ENCODE measurements around the gene COMMD7.

COMMD7 gene

DNA sequence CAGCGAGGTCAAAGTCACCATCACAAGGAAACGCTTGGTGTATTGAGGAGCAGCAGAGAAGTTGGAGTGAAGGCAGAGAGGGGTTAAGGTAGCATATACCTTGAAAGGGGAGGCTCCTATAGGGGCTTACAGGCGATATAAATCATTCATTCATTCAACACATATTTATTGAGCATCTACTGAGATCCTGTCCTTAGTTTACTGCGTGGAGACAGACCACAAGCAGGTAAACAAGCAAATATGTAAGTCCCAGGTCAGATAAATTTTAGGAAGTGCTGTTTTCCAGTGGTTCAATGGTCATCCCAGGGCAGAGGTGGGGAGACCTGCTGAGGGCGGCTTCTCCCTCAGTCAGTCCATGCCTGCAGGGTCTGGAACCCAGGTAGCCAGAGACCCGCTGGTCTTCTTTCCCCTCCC, 18.2 kb upstream of the COMMD7 start:
- ATAC-seq = no peak
- TF ChIP-seq ZNF70 (CRISPR knock-in tag; IDR thresholded peaks at IDR 0.05) (no peak), ISL1 (CRISPR knock-in tag; IDR thresholded peaks at IDR 0.05) (no peak), ARNTL (CRISPR knock-in tag; IDR thresholded peaks at IDR 0.05; ENCODE audit: borderline replicate concordance, low read depth) (no peak), BACH2 (CRISPR knock-in tag; IDR thresholded peaks at IDR 0.05; ENCODE audit: borderline replicate concordance) (no peak), TCF4 (CRISPR knock-in tag; IDR thresholded peaks at IDR 0.05; ENCODE audit: borderline replicate concordance) (no peak), GLIS3 (CRISPR knock-in tag; IDR thresholded peaks at IDR 0.05) (no peak), CSDC2 (CRISPR knock-in tag; IDR thresholded peaks at IDR 0.05) (no peak), ESRRG (CRISPR knock-in tag; IDR thresholded peaks at IDR 0.05) (no peak), SNAI2 (CRISPR knock-in tag; IDR thresholded peaks at IDR 0.05) (no peak), TOX (CRISPR knock-in tag; IDR thresholded peaks at IDR 0.05; ENCODE audit: borderline replicate concordance) (no peak), ZNF8 (CRISPR knock-in tag; IDR thresholded peaks at IDR 0.05) (no peak), OSR1 (CRISPR knock-in tag; IDR thresholded peaks at IDR 0.05) (no peak)
- TF ChIP-seq, protein P1, sequence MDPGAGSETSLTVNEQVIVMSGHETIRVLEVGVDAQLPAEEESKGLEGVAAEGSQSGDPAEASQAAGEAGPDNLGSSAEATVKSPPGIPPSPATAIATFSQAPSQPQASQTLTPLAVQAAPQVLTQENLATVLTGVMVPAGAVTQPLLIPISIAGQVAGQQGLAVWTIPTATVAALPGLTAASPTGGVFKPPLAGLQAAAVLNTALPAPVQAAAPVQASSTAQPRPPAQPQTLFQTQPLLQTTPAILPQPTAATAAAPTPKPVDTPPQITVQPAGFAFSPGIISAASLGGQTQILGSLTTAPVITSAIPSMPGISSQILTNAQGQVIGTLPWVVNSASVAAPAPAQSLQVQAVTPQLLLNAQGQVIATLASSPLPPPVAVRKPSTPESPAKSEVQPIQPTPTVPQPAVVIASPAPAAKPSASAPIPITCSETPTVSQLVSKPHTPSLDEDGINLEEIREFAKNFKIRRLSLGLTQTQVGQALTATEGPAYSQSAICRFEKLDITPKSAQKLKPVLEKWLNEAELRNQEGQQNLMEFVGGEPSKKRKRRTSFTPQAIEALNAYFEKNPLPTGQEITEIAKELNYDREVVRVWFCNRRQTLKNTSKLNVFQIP (CRISPR knock-in tag; IDR thresholded peaks at IDR 0.05; ENCODE audit: borderline replicate concordance, low read depth) = no peak
- TF ChIP-seq, protein P2, sequence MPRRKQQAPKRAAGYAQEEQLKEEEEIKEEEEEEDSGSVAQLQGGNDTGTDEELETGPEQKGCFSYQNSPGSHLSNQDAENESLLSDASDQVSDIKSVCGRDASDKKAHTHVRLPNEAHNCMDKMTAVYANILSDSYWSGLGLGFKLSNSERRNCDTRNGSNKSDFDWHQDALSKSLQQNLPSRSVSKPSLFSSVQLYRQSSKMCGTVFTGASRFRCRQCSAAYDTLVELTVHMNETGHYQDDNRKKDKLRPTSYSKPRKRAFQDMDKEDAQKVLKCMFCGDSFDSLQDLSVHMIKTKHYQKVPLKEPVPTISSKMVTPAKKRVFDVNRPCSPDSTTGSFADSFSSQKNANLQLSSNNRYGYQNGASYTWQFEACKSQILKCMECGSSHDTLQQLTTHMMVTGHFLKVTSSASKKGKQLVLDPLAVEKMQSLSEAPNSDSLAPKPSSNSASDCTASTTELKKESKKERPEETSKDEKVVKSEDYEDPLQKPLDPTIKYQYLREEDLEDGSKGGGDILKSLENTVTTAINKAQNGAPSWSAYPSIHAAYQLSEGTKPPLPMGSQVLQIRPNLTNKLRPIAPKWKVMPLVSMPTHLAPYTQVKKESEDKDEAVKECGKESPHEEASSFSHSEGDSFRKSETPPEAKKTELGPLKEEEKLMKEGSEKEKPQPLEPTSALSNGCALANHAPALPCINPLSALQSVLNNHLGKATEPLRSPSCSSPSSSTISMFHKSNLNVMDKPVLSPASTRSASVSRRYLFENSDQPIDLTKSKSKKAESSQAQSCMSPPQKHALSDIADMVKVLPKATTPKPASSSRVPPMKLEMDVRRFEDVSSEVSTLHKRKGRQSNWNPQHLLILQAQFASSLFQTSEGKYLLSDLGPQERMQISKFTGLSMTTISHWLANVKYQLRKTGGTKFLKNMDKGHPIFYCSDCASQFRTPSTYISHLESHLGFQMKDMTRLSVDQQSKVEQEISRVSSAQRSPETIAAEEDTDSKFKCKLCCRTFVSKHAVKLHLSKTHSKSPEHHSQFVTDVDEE (CRISPR knock-in tag; IDR thresholded peaks at IDR 0.05) = no peak
- TF ChIP-seq, protein P3, sequence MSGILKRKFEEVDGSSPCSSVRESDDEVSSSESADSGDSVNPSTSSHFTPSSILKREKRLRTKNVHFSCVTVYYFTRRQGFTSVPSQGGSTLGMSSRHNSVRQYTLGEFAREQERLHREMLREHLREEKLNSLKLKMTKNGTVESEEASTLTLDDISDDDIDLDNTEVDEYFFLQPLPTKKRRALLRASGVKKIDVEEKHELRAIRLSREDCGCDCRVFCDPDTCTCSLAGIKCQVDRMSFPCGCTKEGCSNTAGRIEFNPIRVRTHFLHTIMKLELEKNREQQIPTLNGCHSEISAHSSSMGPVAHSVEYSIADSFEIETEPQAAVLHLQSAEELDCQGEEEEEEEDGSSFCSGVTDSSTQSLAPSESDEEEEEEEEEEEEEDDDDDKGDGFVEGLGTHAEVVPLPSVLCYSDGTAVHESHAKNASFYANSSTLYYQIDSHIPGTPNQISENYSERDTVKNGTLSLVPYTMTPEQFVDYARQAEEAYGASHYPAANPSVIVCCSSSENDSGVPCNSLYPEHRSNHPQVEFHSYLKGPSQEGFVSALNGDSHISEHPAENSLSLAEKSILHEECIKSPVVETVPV (CRISPR knock-in tag; IDR thresholded peaks at IDR 0.05) = no peak

DNA sequence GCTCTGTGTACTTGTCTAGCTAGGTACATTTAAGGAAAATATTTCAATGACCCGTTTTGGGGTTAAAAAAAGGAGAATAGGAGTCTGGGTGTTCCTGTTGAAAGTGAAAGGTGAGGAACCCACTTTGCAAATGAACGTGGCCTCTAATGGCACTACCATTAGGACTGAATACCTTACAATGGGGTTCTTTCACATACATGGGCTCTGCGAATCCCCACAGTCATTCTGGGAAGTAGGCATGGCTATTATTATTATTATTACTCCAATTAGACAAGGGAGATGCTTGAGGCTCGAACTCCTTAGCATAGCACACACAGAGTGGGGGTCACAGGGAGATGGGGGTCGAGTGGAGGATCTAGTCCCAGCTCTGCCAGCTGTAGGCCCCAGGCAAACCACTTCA, 12.9 kb upstream of the COMMD7 start:
- TF ChIP-seq, protein P2 (CRISPR knock-in tag; IDR thresholded peaks at IDR 0.05) = no peak
- TF ChIP-seq CSDC2 (CRISPR knock-in tag; IDR thresholded peaks at IDR 0.05) = no peak
- no peak for ATAC-seq

DNA sequence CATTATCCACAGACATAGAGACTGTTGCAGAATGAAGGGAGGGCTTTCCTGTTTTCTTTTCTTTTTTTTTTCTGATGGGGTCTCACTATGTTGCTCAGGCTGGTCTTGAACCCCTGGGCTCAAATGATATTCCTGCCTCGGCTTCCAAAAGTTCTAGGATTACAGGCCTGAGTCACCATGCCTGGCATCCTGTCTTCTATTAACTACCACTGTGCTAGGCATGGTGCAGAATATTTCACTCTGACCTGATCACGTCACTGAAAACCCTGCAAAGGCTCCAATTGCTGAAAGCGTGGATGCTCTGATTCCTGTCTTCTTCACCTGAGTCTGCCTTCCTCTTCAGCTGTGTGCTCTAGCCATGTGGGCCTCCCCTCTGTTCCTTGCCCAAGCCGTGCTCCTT, 10.5 kb upstream of the COMMD7 start:
- peak; percentile 74 for ATAC-seq
- TF ChIP-seq ZNF8 (CRISPR knock-in tag; IDR thresholded peaks at IDR 0.05) = no peak

DNA sequence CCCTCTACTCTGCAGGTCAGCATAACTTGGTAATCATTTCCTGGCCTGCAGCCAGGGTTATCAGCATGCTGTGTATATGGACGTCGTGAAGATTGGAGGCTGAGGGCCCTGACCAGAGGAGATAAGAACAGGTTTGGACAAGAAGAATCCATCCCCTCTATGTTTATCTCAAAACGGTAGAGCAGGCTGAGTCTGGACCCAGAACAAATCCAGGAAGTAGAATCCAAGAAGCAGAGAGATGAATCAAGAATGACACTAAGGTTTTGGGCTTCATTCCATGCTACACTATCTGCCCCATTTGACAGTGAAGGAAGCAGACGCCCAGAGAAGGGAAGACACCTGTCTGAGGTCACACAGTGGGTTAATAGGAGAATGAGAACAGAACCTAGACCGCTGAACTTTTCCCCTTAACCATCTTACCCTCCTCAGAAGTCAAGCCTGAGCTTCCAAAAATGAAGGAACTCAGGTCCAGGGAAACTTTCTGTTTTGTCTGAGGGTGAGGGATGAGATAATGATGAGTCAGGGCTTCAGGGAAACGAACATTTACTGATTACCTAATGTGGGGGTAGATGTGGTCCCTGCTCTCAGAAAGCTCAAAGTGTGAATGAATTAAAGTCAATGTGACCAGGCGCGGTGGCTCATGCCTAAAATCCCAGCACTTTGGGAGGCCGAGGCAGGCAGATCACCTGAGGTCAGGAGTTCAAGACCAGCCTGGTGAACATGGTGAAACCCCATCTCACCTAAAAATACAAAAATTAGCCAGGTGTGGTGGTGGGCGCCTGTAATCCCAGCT, 9.4 kb upstream of the COMMD7 start:
- peak; percentile 59 for ATAC-seq
- TF ChIP-seq ZC3H10 (CRISPR knock-in tag; IDR thresholded peaks at IDR 0.05) = no peak
- TF ChIP-seq RARB (CRISPR knock-in tag; IDR thresholded peaks at IDR 0.05) = no peak
- no peak for TF ChIP-seq ISL1 (CRISPR knock-in tag; IDR thresholded peaks at IDR 0.05)
- TF ChIP-seq OSR1 (CRISPR knock-in tag; IDR thresholded peaks at IDR 0.05) = no peak
- TF ChIP-seq, protein P3 (CRISPR knock-in tag; IDR thresholded peaks at IDR 0.05) = no peak

Data from SK-N-SH treated with all-trans-retinoic acid at 6 μM for 48 hours (cell line).